Common myeloid progenitor, CD34-positive (primary cell): ENCODE results near the gene KMT2E.

ENCODE experiments used
- CTCF ChIA-PET: fragments of 350-600 bp; sonication (Branson Sonifier 250); formaldehyde crosslinking; loops from one replicate; lab custom pipeline; 2021; ENCODE audit warnings: antibody characterized with exemption; lab: Charles Lee
- POLR2A ChIA-PET: fragments of 350-600 bp; sonication (Branson Sonifier 250); formaldehyde crosslinking; loops from one replicate; lab custom pipeline; 2021; ENCODE audit warnings: antibody characterized with exemption; lab: Charles Lee
- DNase-seq, 3 donors: peaks; one replicate each; pipeline versions ENCODE4 v3.0.0 to v3.0.0-alpha.2; 2013
- H3K27ac ChIP-seq, 2 experiments: 1 replicate in 1 of 2; 2 replicates in 1 of 2; pipeline ENCODE4 v1.7.0; 2013; ENCODE audit warnings: inconsistent platforms in 2 of 2, low read length in 2 of 2, mild to moderate bottlenecking in 2 of 2, low read depth in 1 of 2, moderate library complexity in 1 of 2; ENCODE audit not compliant: severe bottlenecking in 2 of 2, insufficient read depth in 1 of 2, poor library complexity in 1 of 2
- H3K27me3 ChIP-seq, 5 experiments: replicated peaks in 2 of 5; 1 replicate in 3 of 5; 2 replicates in 2 of 5; pipeline versions ENCODE4 v1.6.1 to v1.7.0; 2013; ENCODE audit warnings: low read length in 4 of 5, mild to moderate bottlenecking in 2 of 5, moderate library complexity in 2 of 5, inconsistent platforms in 1 of 5; ENCODE audit not compliant: insufficient read depth in 5 of 5, control insufficient read depth in 4 of 5
- H3K36me3 ChIP-seq, 4 experiments: 1 replicate in 2 of 4; 2 replicates in 2 of 4; pipeline versions ENCODE4 v1.6.1 to v1.7.0; 2013; ENCODE audit warnings: low read length in 3 of 4, control low read depth in 1 of 4, mild to moderate bottlenecking in 1 of 4; ENCODE audit not compliant: control insufficient read depth in 4 of 4, insufficient read depth in 4 of 4
- H3K4me1 ChIP-seq, 4 experiments: 1 replicate in 3 of 4; 2 replicates in 1 of 4; pipeline versions ENCODE4 v1.6.1 to v1.7.1; 2013; ENCODE audit warnings: low read length in 3 of 4, mild to moderate bottlenecking in 3 of 4, control low read depth in 1 of 4, inconsistent platforms in 1 of 4, moderate library complexity in 1 of 4; ENCODE audit not compliant: control insufficient read depth in 4 of 4, insufficient read depth in 4 of 4; ENCODE audit errors: control extremely low read depth in 1 of 4
- H3K4me3 ChIP-seq, 7 experiments: 1 replicate in 4 of 7; 2 replicates in 3 of 7; pipeline versions ENCODE4 v1.5.1 to v1.7.0; 2013; ENCODE audit warnings: mild to moderate bottlenecking in 7 of 7, low read length in 6 of 7, moderate library complexity in 6 of 7, inconsistent platforms in 2 of 7, low read depth in 2 of 7, control low read depth in 1 of 7; ENCODE audit not compliant: insufficient read depth in 4 of 7, control insufficient read depth in 1 of 7; ENCODE audit errors: extremely low read depth in 1 of 7
- H3K9me3 ChIP-seq, 5 experiments: 1 replicate in 4 of 5; 2 replicates in 1 of 5; pipeline versions ENCODE4 v1.6.1 to v1.7.1; 2013; ENCODE audit warnings: low read length in 4 of 5, mild to moderate bottlenecking in 2 of 5, inconsistent platforms in 1 of 5, low read depth in 1 of 5, moderate library complexity in 1 of 5; ENCODE audit not compliant: control insufficient read depth in 4 of 5, insufficient read depth in 2 of 5; ENCODE audit errors: control extremely low read depth in 1 of 5
- whole genome bisulfite sequencing: methylation state at CpG from one replicate; pipeline ENCODE4 v1.1.5; 2013; ENCODE audit not compliant: insufficient coverage; 5-methylcytosine and 5-hydroxymethylcytosine counted together

KMT2E gene

GRCh38 chr7:105015390-105015965 lies 1.5 kb downstream of the KMT2E start:
- H3K27ac ChIP-seq: peak overlapping the region; percentile 100
- peak in 2 of 3 donors; percentile 22 to 60 for DNase-seq
- no peaks in the 10 kb centered on the region for H3K27me3 ChIP-seq
- no peaks in the 10 kb centered on the region for H3K36me3 ChIP-seq
- H3K4me1 ChIP-seq: peaks cover 22 to 54% (median 42%) of the 10 kb centered on the region in 4 experiments
- no peaks in the 10 kb centered on the region for H3K9me3 ChIP-seq
- POLR2A ChIA-PET: interaction anchor here (2.8 to 7.3 kb wide), 2 partner anchors 24 to 32 kb away, joined by 10 to 120 read pairs; no protein-coding TSS in a partner anchor
- 0% methylated on average over 3 of the region's 10 CpGs for WGBS
- H3K4me3 ChIP-seq: peak overlapping the region; percentile 91 to 100 (median 99)
- CTCF ChIA-PET: interaction anchor here (1.1 to 18.2 kb wide), 11 partner anchors 9 to 55 kb away, joined by 3 to 316 read pairs (median 6); no protein-coding TSS in a partner anchor

DNA sequence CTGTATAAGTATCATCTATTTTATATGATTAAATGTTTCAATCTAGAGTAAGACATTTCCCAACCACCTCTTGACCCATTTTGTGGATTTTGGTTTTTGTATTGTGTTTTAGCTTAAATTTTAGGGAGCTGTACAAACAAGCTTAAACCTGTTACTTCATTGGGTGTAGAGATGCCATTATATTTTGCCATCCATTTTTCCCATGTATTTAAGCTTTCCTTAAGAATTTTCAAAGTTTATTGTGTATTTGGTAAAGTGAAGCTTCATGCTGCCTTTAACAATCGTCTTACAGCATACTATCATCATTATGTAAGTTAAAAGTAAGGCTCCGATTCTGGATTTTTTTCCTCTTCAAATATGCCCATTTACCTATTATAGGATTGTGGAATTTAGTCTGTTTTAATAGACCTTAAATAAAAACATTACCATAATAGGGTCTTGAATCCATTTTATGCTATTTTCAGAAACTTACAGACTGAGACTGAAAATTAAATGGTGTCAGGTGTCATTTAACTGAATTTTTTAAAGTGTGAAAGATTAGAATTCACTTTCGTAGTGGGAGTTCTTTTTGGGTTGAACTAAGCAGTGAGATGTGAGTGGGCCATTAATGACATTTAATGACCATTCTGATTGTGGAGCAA lies 2.2 kb downstream of the KMT2E start:
- Histone ChIP-seq H3K4me1 (peaks cover 20 to 54% (median 43%) of the 10 kb centered on the region in 4 experiments), H3K27ac (peak overlapping the region; percentile 100), H3K36me3 (no peaks in the 10 kb centered on the region), H3K9me3 (no peaks in the 10 kb centered on the region), H3K27me3 (no peaks in the 10 kb centered on the region), H3K4me3 (peak overlapping the region in 6 of 7 experiments; percentile 95 to 100 (median 99))
- no peak for DNase-seq
- WGBS: 17% methylated on average over 1 of the region's 3 CpGs
- POLR2A ChIA-PET: interaction anchor here (0.9 to 7.3 kb wide), 2 partner anchors 33 kb away, joined by 4 to 120 read pairs; no protein-coding TSS in a partner anchor
- CTCF ChIA-PET: interaction anchor here (1.1 to 18.2 kb wide), 11 partner anchors 10 to 56 kb away, joined by 3 to 316 read pairs (median 8); no protein-coding TSS in a partner anchor

DNA sequence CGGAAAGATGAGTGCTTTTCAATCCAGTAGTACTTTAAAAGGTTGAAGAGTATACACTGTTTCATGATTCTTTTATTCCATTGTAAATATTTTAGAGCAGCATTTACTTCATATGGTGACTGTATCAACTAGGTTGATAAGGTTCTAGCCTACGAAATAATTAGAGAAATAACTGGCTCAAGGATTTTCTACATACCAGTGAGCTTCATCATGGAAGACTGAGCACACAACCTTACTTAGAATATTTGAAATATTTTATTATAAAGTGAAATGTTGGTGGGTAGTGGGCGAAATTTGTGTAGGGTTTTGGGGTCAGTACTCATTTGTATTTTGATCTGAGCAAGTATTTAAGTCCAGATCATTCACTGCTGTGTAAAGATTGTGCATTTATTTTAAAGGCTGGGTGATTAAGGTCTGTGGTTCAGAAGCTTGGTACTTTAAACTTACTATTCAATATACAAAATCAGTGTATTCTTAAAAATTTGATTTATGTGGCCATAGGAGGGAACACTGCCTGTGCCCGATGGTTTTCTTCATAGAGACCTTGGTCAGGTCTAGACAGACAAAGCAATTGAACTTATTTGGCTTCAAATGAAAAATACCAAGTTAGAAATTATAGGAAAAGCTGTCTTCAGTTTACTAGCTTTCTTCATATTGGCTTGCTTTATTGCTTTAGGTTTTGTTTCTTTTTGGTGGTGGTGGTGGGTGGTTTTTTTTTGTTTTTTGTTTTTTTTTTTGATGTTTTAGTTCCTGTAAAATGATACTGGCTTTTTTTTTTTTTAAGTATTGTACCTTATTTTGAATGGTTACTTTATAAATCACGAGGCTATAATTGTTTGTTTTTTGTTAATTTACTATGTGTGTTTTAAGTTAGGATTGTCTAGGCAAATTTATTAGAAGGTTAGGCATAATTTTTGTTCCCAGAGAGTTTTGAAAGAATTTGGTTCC lies 3.0 kb downstream of the KMT2E start:
- H3K27ac ChIP-seq: peak overlapping the region in 1 of 2 experiments; percentile 100
- ChIA-PET POLR2A (interaction anchor here (0.6 to 0.9 kb wide), 2 partner anchors 17 to 33 kb away, joined by 3 to 4 read pairs; no protein-coding TSS in a partner anchor), CTCF (interaction anchor here (1.2 to 18.2 kb wide), 10 partner anchors 8 to 36 kb away, joined by 3 to 316 read pairs (median 12); no protein-coding TSS in a partner anchor)
- H3K9me3 ChIP-seq: no peaks in the 10 kb centered on the region
- WGBS: 50% methylated on average over 2 of the region's 5 CpGs
- peak overlapping the region in 6 of 7 experiments; percentile 95 to 100 (median 99) for H3K4me3 ChIP-seq
- H3K27me3 ChIP-seq: no peaks in the 10 kb centered on the region
- H3K4me1 ChIP-seq: peaks cover 21 to 56% (median 48%) of the 10 kb centered on the region in 4 experiments
- DNase-seq: no peak
- H3K36me3 ChIP-seq: no peaks in the 10 kb centered on the region

DNA sequence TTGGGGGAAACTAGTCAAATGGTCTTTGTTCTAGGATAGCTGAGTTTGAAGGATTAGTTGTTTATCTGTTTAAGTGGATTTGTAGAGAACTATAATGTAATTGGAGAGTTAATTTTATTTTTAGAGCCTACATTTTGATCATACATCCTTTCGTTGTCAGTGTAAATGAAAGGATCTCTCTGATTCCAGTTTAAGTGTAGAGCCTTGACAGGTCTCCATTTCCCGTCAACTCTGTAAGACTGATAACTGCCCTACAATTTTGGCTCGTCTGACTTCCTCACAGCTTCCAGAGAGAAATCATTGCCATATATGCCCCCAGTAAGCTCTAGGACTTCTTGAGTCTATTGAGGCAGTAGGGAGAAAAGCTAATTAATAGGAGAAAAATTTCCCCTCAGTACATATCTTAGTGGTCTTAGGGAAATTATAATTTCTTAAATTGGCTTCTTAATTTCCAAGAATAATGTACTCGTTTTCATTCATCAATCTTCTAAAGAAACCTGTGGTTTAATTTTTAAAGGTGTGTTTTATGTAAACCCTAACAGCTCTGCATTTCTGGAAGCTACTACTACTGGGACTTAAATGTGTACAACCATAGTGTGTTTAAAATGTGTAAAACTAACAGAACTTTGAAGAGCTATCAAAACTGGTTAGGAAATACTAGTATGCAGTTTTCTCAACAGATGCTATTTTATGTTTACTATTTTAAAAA lies 3.8 kb downstream of the KMT2E start:
- 0% methylated on average over 1 of the region's 4 CpGs for WGBS
- ChIA-PET CTCF (interaction anchor here (1.0 to 18.2 kb wide), 11 partner anchors 8 to 35 kb away, joined by 3 to 316 read pairs (median 8); no protein-coding TSS in a partner anchor), POLR2A (interaction anchor here (0.6 to 0.8 kb wide), 2 partner anchors 16 to 37 kb away, joined by 3 to 4 read pairs; no protein-coding TSS in a partner anchor)
- no peak for DNase-seq
- H3K9me3 ChIP-seq: no peaks in the 10 kb centered on the region
- peak overlapping the region in 6 of 7 experiments; percentile 73 to 100 (median 98) for H3K4me3 ChIP-seq
- H3K27me3 ChIP-seq: no peaks in the 10 kb centered on the region
- H3K27ac ChIP-seq: peak overlapping the region in 1 of 2 experiments; percentile 46
- peaks cover 18 to 60% (median 53%) of the 10 kb centered on the region in 4 experiments for H3K4me1 ChIP-seq
- H3K36me3 ChIP-seq: no peaks in the 10 kb centered on the region

GRCh38 chr7:105019269-105019668 lies 5.3 kb downstream of the KMT2E start:
- no CpG with 5 or more reads among the region's 3 CpGs for WGBS
- H3K4me1 ChIP-seq: peaks cover 18 to 62% (median 53%) of the 10 kb centered on the region in 4 experiments
- POLR2A ChIA-PET: interaction anchor here (0.5 kb wide), 1 partner anchor 179 kb away, joined by 7 read pairs; no protein-coding TSS in a partner anchor
- H3K9me3 ChIP-seq: no peaks in the 10 kb centered on the region
- no peaks in the 10 kb centered on the region for H3K36me3 ChIP-seq
- no peak overlapping the region for H3K27ac ChIP-seq
- no peak for DNase-seq
- no peak overlapping the region for H3K4me3 ChIP-seq
- H3K27me3 ChIP-seq: no peaks in the 10 kb centered on the region
- CTCF ChIA-PET: no interaction called here

DNA sequence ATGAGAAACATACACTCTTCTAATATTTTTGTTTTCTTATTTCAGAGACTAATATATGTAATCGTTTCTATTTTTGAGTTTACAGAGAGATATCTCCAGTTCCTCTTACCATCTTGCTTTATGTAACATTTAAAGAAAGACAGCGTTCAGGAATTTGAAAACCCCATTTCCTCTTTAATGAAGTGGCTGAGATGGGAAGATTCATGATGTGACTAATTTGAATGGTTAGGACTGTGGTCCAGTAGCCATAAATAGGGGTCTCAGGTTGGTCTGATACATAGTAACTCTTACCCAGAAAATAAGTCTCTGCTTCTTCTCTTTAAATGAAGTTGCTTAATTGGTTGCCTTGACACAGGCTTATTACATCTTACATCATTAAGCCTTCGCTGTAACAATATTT lies 6.9 kb downstream of the KMT2E start:
- Histone ChIP-seq H3K4me3 (peak overlapping the region in 1 of 7 experiments; percentile 33), H3K27me3 (no peaks in the 10 kb centered on the region), H3K27ac (peak overlapping the region in 1 of 2 experiments; percentile 4), H3K4me1 (peaks cover 18 to 65% (median 56%) of the 10 kb centered on the region in 4 experiments), H3K36me3 (no peaks in the 10 kb centered on the region), H3K9me3 (no peaks in the 10 kb centered on the region)
- no peak for DNase-seq
- CTCF ChIA-PET: interaction anchor here (0.8 to 1.5 kb wide), 4 partner anchors 12 to 42 kb away, joined by 3 to 5 read pairs (median 3); no protein-coding TSS in a partner anchor
- WGBS: 100% methylated on average over 1 of the region's 3 CpGs
- POLR2A ChIA-PET: no interaction called here
